Spleen (tissue), 11 donors: ENCODE measurements around the gene NFIX. TPM values are rescaled to one million over a fixed set of nuclear protein-coding genes. Genes with fewer than 3 reads are reported as not detected.

Experiments
- DNase-seq: peaks from one replicate; pipeline ENCODE4 v3.0.0-alpha.2; 2020
- H3K27ac ChIP-seq, 8 donors: fragments of 200-600 bp; sonication (generic) in 7 of 8; 1 replicate in 4 of 8; 2 replicates in 4 of 8; pipeline versions ENCODE4 v1.5.0 to v1.8.0; 2016 to 2021; ENCODE audit warnings: inconsistent platforms in 4 of 8, mild to moderate bottlenecking in 4 of 8, moderate library complexity in 1 of 8
- H3K27me3 ChIP-seq, 7 donors: fragments of 200-600 bp; sonication (generic) in 6 of 7; replicated peaks in 1 of 7; 1 replicate in 4 of 7; 2 replicates in 3 of 7; pipeline versions ENCODE4 v1.5.0 to v1.8.0; 2016 to 2021; ENCODE audit warnings: inconsistent platforms in 3 of 7, mild to moderate bottlenecking in 1 of 7
- H3K36me3 ChIP-seq, 6 donors: fragments of 200-600 bp; sonication (generic) in 5 of 6; 1 replicate in 4 of 6; 2 replicates in 2 of 6; pipeline versions ENCODE4 v1.5.0 to v1.8.0; 2016 to 2021; ENCODE audit warnings: inconsistent platforms in 2 of 6
- H3K4me1 ChIP-seq, 6 donors: fragments of 200-600 bp; sonication (generic) in 5 of 6; 1 replicate in 3 of 6; 2 replicates in 3 of 6; pipeline versions ENCODE4 v1.5.0 to v1.8.0; 2016 to 2021; ENCODE audit warnings: inconsistent platforms in 3 of 6
- H3K4me3 ChIP-seq, 8 donors: fragments of 200-600 bp; sonication (generic) in 7 of 8; 1 replicate in 4 of 8; 2 replicates in 4 of 8; pipeline versions ENCODE4 v1.5.0 to v1.8.0; 2016 to 2021; ENCODE audit warnings: inconsistent platforms in 4 of 8, mild to moderate bottlenecking in 4 of 8, moderate library complexity in 2 of 8
- H3K9me3 ChIP-seq, 8 donors: fragments of 200-600 bp; sonication (generic) in 7 of 8; 1 replicate in 4 of 8; 2 replicates in 4 of 8; pipeline versions ENCODE4 v1.5.0 to v1.8.0; 2016 to 2021; ENCODE audit warnings: inconsistent platforms in 4 of 8
- CTCF ChIP-seq, 11 experiments: fragments of 200-600 bp in 7 of 11; fragments of 450-650 bp in 4 of 11; sonication (generic) in 4 of 11; IDR thresholded peaks in 8 of 11; conservative IDR thresholded peaks in 3 of 11; 1 replicate in 7 of 11; 2 replicates in 4 of 11; pipeline versions ENCODE4 v1.4.0 to v1.8.0; 2016 to 2021; ENCODE audit warnings: antibody characterized with exemption in 11 of 11, inconsistent platforms in 4 of 11, mild to moderate bottlenecking in 1 of 11
- POLR2A ChIP-seq, 3 donors: fragments of 450-650 bp; IDR thresholded peaks; one replicate each; pipeline ENCODE4 v1.5.1; 2017; ENCODE audit warnings: antibody characterized with exemption in 3 of 3, mild to moderate bottlenecking in 1 of 3
- POLR2AphosphoS5 ChIP-seq, 3 donors: sonication (generic); formaldehyde crosslinking; IDR thresholded peaks; one replicate each; pipeline ENCODE4 v1.5.1; 2017; ENCODE audit warnings: antibody characterized with exemption in 3 of 3
- WGBS, 5 donors: extraction: QIAGEN DNeasy Blood & Tissue Kit in 3 of 5; methylation state at CpG; one replicate each; pipeline versions ENCODE4 v1.1.5 to v1.1.7; 2013 to 2018; 5-methylcytosine and 5-hydroxymethylcytosine counted together
- intact Hi-C: fragments of 100-400 bp; cut with DNase I; formaldehyde crosslinking; loops from one replicate; pipeline ENCODE4 v1.15.0; 2023; ENCODE audit warnings: low total_unique reads
- polyA plus RNA-seq, 3 donors: library from polyadenylated mRNA; stranded (reverse); fragments of 200-250 nt; gene quantifications; one replicate each; pipeline ENCODE4 v1.2.1, GENCODE V29; 2013
- total RNA-seq, 7 donors: library from RNA; depleted of rRNA in 3 of 7; stranded (reverse); fragments of >200 nt in 3 of 7; fragmentation: NEBNext Ultra II Directional in 4 of 7; extraction: Animal tissue kit (Norgen Biotek cat#: 25700) in 4 of 7; gene quantifications; one replicate each; pipeline versions ENCODE4 v1.1.0 to v1.2.1, GENCODE V29; 2016 to 2021
- donor health status: healthy with polysubstance abuse.
- donor health status: DM: no; HTN: no; CAD: no; lungs with moderate emphysema.
- donor health status: DM: no; HTN: no; CAD: no.
- donor health status: Bipolar disorder and iron deficiency.
- donor health status: healthy.
- donor health status: DM: no; HTN: no; CAD: no.
- donor health status: DM: yes; HTN: yes; CAD: no.

The NFIX gene
- total and polyA plus RNA-seq, 10 donors, result 1.1 to 41.4 (median 17.5) TPM

GRCh38 chr19:13112555-13112954 lies 117.3 kb downstream of the NFIX start:
- no peak overlapping the region for H3K4me3 ChIP-seq
- no peaks in the 10 kb centered on the region for H3K9me3 ChIP-seq
- intact Hi-C loops, result no loop called here
- peaks cover 0 to 73% (median 33%) of the 10 kb centered on the region in 6 donors for H3K36me3 ChIP-seq
- H3K27ac ChIP-seq, result no peak overlapping the region
- no peak for TF ChIP-seq POLR2A (IDR thresholded peaks at IDR 0.05)
- peak in 1 of 3 donors; percentile 43 for TF ChIP-seq POLR2AphosphoS5 (IDR thresholded peaks at IDR 0.05)
- peaks cover 11 to 34% (median 24%) of the 10 kb centered on the region in 6 donors for H3K4me1 ChIP-seq
- no peaks in the 10 kb centered on the region for H3K27me3 ChIP-seq
- WGBS, 5 donors, result 92 to 98% (median 95%) methylated on average over 9 to 10 of the region's 10 CpGs
- no peak for DNase-seq

GRCh38 chr19:13115936-13116281 lies 120.6 kb downstream of the NFIX start:
- no peak for DNase-seq
- TF ChIP-seq POLR2A (IDR thresholded peaks at IDR 0.05) (no peak), CTCF (IDR thresholded peaks at IDR 0.05 in 8 of 11, conservative IDR thresholded peaks at IDR 0.05 in 3 of 11) (no peak), POLR2AphosphoS5 (IDR thresholded peaks at IDR 0.05) (no peak)
- Histone ChIP-seq H3K27me3 (no peaks in the 10 kb centered on the region), H3K36me3 (peaks cover 0 to 44% (median 18%) of the 10 kb centered on the region in 6 donors), H3K9me3 (no peaks in the 10 kb centered on the region), H3K4me1 (peaks cover 22 to 63% (median 50%) of the 10 kb centered on the region in 6 donors), H3K4me3 (peak overlapping the region; percentile 81 to 100 (median 97)), H3K27ac (peak overlapping the region; percentile 71 to 88 (median 82))
- intact Hi-C loops, result no loop called here
- 0 to 5% (median 3%) methylated on average over 7 to 18 of the region's 18 CpGs for WGBS, 5 donors

- Histone ChIP-seq H3K27ac (peak within 1 kb of the TSS; percentile 71 to 88 (median 82)), H3K4me1 (peaks cover 22 to 69% (median 53%) of the 10 kb centered on the region in 6 donors), H3K4me3 (peak within 1 kb of the TSS; percentile 81 to 100 (median 97)), H3K36me3 (peaks cover 0 to 48% (median 18%) of the 10 kb centered on the region in 6 donors), H3K27me3 (no peaks in the 10 kb centered on the region), H3K9me3 (no peaks in the 10 kb centered on the region)
- peak; percentile 95 for DNase-seq
- intact Hi-C loops, result no loop called here
- WGBS, 5 donors, result 0 to 1% (median 0%) methylated on average over 42 to 51 of the region's 51 CpGs
- TF ChIP-seq POLR2AphosphoS5 (IDR thresholded peaks at IDR 0.05) (peak; percentile 86 to 92 (median 89)), CTCF (IDR thresholded peaks at IDR 0.05 in 8 of 11, conservative IDR thresholded peaks at IDR 0.05 in 3 of 11) (no peak)
Measured at GRCh38 chr19:13116282-13117175, 121.3 kb downstream of the NFIX start, which contains the start of gene TRMT1. TRMT1 (minus strand) TSS chr19:13116740; CDS start chr19:13116399, 341 bp downstream.

GRCh38 chr19:13117176-13117771 lies 122.0 kb downstream of the NFIX start:
- Histone ChIP-seq H3K4me3 (peak overlapping the region; percentile 81 to 100 (median 97)), H3K4me1 (peaks cover 22 to 76% (median 60%) of the 10 kb centered on the region in 6 donors), H3K9me3 (no peaks in the 10 kb centered on the region), H3K27ac (peak overlapping the region; percentile 71 to 88 (median 82)), H3K36me3 (peaks cover 0 to 47% (median 17%) of the 10 kb centered on the region in 6 donors), H3K27me3 (no peaks in the 10 kb centered on the region)
- 12 to 26% (median 14%) methylated on average over 20 of the region's 20 CpGs for WGBS, 5 donors
- DNase-seq, result no peak
- intact Hi-C loops, result no loop called here
- TF ChIP-seq POLR2AphosphoS5 (IDR thresholded peaks at IDR 0.05), result no peak
- no peak for TF ChIP-seq CTCF (IDR thresholded peaks at IDR 0.05 in 8 of 11, conservative IDR thresholded peaks at IDR 0.05 in 3 of 11)
- no peak for TF ChIP-seq POLR2A (IDR thresholded peaks at IDR 0.05)
